GM18498 (cell line): ENCODE measurements around the gene SNRNP25.

ENCODE experiments used
- ATAC-seq: cut with Tn5 transposase; IDR thresholded peaks from one replicate; pipeline ENCODE4 v1.9.1; 2021; ENCODE audit warnings: mild to moderate bottlenecking, moderate library complexity; ENCODE audit not compliant: unreplicated experiment

Gene SNRNP25

DNA sequence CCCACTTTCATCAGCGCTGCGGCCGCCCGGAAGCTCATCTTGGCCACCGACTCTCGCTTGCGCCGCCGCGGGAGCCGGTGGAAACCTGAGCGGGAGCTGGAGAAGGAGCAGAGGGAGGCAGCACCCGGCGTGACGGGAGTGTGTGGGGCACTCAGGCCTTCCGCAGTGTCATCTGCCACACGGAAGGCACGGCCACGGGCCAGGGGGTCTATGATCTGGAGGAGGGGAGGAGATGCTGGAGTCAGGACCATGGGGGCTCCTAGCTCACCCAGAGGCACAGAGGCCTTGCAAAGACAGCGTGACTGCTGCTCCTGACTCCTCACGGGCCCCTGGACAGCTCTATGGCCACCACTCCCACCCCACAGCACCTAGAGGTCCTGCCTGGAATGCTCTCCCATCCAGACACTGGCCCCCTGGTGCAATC is 9.4 kb downstream of the SNRNP25 start:
- no peak for ATAC-seq

DNA sequence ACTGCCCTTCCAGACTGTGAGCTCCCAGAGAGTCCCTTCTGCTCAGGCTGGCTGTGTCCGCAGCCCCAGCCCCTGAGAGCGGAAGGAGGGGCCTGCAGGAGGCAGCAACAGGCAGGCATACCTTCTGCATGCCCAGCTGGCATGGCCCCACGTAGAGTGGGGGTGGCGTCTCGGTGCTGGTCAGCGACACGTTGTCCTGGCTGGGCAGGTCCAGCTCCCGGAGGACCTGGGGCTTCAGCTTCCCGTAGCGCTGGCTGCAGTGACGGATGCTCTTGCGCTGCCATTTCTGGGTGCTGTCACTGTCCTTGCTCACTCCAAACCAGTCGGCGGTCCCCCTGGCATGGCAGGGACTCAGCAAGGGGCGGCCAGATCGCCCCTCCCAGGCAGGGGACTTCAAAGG is 9.8 kb downstream of the SNRNP25 start:
- no peak for ATAC-seq

DNA sequence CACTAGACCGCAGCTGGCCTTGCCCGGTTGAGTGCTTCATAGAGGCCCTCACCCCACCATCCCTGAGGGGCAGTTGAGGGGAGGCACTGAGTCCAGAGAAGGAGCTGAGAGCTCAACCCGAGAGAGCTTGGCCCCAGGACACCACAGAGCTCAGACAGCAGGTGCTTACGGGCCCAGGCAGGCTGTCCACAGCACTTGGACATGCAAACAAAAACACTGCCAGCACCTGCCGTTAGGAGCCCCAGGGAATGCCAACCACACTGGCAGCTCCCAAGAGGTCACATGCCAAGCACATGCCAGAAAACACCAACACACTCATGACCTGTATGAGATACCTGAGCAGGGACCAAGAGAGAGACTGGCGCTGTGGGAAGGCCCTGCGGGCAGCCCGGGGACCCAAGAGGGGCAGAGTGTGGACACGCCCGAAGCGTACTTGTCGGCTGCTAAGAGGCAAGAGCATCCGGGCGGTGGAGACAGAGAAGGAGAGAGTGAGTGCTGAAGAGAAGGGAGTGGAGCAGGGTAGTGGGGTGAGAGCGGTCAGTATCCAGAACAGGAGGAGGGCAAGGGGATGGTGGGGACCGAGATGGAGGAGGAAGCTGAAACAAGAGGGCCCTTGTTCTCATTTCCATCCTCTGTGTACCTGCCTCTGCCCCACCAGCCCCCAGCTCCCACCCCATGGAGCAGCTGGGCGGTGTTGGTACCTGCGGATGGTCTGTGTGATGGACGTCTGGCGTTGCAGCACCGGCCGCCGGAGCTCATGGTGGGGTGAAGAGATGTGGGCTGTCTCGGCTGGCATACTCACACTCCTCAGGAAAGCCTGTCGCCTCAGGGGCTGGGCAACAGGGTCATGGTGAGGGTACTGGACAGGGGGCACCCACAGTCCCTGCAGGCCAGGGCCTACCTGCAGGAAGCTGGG is 10.6 kb downstream of the SNRNP25 start:
- no peak for ATAC-seq

DNA sequence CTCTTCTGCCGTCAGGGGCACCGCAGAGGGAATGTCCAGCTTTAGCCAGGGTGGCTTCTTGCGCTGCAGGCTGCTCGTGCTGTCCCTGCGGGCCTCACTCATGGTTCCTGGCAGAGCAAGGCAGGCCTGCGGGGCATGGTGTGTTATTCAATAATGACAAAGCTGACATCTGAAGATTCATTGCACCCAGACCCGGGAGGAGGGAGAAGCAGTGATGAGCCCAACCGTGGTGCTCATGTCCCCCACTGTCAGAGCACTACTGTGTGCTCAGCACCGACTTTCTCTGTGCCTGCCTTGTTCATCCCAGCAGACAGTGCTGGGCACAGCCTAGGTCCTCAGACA is 11.3 kb downstream of the SNRNP25 start:
- ATAC-seq = no peak

DNA sequence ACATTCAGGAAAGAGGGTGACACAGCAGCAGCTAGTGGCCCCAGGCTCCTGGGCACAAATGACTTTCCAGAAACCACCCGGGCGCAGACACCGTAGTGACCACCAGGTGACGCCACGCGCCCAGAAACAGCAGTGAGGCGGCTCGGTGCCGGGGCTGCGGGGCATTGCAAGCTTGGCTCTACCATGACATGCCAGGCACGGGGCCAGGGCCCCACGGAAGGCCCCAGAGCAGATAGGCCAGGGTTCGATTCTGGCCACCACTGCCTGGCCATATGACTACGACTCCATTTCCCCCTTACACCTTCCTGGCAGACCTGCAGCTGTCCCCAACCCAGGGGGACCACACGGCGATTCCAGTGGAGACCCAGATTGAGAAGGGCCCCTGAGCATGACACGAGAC is 12.1 kb downstream of the SNRNP25 start:
- no peak for ATAC-seq

DNA sequence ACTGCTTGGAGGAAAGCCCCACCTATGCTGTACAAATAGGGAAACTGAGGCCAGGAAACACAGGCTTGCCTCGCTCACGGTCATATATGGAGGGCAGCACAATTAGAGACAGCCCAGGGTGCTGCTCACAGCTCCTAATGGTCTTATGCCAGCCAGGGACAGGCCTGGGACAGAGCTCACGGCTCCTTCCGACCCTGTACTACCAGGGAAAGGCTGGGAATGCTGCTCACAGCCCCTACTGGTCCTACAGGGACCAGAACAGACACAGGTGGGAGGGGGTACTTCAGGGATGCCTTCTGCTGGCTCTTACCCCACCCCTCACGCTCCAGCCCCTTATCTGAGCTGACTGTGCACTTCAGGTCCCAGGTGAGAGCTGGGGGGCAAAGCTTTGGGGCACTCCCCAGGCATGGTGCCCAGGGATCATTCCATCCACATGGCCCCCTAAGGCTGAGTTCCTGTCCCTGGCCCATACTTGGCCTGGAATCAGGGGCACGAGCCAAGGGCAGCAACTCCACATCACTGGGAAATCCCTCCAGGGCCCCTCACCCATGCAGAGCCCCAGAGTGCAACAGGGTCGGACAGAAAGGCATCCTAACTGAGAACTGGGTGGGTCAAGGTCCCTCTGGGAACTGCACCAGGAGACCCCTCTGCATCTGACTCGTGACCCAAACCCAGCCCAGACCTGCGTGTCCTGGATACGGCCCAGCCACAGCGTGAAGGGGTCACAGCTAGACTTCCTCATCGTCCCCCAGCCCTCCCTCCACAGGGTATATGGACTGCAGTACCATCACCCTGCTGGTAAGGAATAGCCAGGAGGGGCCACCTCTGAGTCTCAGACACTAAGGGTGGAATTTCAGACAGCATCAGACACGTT is 12.9 kb downstream of the SNRNP25 start:
- ATAC-seq = no peak

DNA sequence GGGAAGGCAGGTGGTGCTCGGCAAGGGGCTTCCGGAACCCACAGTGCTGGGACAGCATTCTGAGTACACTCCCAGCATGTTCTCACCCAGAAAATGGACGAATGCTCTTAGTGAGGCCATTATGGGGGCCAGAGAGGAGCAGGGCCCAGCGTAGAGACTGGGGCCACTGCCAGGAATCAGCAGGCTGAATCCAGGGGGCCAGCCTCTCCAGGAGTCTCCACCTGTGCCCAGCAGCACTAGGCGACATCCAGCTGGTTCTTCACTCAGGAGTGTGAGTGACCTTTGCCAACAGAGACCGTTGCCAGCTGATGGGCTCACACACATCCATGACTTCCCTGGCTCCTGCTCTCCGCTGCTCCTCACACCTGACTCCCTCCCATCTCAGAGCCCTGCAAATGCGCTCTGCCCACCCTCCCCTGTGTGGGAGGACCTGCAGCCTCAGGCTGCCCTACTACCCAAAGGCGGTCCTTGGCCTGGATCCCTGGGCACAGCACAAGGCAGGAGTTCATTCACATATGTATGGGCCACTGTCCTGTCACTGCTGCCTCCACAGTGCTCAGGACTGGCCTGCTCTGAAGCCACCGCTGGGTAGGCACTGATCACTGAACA is 13.7 kb downstream of the SNRNP25 start:
- ATAC-seq = no peak

DNA sequence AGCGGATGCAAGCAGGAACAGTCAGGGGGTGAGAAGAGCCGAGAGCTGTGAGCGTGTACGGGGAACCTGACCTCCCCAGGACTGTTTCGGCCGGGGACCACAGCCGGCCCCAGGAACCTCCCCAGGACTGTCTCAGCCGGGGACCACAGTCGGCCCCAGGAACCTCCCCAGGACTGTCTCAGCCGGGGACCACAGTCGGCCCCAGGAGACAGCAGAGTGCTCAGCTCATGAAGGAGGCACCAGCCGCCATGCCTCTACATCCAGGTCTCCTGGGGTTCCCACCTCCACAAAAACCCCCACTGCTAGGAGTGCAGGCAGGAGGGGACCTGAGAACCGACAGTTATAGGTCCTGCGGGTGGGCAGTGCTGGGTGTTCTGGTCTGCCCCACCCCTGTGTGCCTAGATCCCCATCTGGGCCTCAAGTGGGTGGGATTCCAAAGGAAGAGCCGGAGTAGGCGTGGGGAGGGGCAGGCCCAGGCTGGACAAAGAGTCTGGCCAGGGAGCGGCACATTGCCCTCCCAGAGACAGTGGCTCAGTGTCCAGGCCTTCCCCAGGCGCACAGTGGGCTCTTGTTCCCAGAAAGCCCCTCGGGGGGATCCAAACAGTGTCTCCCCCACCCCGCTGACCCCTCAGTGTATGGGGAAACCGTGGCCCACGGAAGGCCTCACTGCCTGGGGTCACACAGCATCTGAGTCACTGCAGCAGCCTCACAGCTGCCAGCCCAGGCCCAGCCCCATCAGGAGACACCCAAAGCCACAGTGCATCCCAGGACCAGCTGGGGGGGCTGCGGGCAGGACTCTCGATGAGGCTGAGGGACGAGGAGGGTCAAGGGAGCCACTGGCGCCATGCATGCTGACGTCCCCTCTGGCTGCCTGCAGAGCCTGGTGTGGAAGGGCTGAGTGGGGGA is 14.5 kb downstream of the SNRNP25 start:
- no peak for ATAC-seq

DNA sequence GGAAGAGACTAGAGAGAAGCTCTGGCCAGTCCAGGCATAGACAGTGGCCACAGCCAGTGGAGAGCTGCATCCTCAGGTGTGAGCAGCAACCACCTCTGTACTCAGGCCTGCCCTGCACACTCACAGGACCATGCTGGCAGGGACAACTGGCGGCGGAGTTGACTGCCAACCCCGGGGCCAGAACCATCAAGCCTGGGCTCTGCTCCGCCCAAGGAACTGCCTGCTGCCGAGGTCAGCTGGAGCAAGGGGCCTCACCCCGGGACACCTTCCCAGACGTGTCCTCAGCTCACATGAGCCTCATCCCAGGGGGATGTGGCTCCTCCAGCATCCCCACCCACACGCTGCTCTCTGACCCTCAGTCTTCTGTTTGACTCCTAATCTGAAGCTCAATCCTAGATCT is 15.6 kb downstream of the SNRNP25 start:
- ATAC-seq = no peak

DNA sequence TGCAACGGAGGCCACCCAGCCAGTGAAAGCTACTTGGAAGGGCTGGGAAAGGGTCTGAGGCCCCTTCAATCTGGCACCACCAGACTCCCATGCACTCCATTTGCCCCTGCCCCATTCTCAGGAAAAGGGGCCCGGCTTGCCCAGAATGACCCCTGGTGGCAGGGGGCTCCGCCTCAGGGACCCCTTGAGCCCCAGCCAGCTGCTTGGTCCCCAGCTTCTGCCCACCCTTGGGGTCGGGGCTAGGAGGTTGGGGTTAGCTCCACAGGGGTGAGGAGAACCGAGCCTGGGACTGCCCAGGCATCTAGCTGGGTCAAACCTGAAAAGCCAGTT is 17.5 kb downstream of the SNRNP25 start:
- ATAC-seq = no peak

DNA sequence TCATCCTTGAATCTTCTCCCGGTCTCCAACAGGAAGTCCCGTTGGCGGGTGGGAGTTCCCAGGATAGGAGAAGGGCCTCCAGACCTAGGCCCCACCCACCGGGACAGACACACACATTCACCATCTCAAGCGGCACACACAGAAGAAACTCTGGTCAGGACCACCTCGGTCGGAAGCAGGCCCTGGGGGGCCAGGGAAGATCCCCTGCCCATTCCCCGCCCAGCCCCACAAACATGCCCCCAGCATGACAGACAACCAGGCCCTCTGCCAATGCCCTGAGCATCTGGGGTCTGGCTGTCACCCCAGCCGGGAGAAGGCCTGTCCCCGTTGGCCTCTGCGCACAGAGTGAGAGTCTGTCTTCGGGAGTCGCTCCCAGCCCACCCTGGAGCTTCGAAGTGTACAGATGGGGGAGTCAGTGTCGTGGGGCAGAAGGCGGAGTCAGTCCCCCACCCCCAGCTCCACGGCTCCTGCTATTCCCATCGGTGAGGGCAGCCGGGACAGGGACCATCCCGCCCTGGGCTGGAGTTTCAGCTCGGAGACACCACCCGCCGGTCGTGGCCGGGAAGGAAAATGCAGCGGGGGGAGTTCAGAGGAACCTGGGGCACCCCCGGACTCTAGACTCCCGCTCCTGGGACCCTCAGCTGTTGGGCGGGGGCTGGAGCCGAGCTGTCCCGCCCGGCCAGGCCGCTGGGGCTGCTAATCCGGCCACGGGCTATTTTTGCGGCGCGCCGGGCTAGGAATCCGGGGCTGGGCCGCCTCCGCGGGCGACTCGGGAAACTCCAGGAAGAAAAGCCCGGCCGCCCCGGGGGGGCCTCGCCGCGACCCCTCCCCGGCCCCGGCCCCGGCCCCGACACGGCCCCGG is 18.1 kb downstream of the SNRNP25 start:
- ATAC-seq = no peak

DNA sequence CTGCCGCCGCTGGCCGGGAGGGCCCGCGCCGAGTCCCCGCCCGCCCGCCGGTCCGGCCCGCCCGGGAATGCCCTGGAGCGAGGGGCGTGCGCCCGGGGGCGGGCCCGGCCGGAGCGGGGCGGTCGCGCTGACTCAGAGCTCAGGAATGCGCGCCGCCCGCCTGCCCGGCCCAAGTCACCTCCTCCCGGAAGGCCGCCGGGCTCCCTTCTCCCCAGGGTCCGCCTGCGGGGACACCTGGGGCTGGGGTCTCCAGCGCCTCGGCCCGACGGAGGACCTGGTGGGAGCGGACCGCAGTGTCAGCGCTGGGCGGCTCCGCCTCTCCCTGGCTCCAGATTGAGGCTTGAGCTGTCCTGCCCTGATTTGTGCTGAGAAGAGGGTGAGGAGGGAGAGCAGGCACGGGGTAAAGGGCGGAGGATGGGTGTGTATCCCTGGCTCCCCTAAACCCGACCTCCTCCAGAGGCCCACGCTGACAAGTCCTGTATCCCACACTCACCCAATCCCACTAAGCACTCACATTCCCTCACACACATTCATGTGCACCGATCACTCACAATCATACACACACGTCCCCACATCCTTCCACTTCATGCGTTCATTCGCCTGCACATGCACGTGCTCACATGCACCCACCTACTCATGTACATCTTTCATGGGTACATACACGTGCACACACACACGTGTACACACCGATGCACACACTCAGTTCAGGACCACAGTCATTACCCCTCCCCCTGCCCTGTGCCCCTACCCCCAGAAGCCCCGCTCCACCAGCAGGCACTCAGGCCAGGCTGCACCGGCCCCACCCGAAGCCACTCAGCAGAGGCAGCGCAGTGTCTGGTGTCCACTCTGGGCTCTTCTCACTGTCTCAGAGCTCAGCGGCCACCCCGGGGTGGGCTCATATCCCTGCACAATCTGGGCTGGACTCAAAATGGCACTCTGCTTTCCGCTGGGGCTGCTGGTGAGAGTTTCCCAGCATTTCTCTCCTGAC is 19.2 kb downstream of the SNRNP25 start, which contains the start of gene RHBDF1:
Gene RHBDF1, minus strand, starts transcription at position 71 of the 988 bp plus-strand sequence. CDS start 7,616 bp downstream, outside the sequence.
- ATAC-seq = no peak

DNA sequence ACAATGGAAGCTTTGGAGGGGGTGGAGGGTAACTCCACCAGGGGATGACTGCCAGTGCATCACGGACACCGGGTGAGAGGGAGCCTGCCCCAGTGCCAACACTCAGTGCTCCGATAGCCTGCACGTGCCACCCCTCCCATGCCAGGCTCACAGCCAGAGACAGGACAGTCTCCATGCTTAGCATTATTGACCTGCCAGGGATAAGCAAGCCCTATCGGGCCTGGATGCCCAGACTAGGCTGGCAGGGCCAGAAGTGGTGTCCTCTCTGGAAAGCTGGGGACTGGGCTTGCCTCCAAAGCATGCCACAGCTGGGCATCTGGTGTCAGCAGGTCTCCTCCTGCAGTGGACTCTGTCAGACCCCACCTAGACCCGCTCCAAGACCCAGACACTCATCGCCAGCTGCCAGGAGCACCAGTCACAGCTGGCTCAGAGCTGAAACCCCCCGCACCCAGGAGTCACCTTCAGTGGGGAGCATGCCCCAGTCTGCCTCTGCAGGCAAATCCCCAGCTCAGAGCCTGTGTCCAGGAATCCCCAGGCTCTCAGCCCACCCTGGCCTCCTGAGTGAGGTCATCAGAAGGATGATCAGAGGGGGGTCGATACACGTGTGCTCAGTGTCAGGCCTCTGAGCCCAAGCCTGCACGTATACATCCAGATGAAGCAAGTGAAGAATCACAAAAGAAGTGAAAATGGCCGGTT is 20.6 kb downstream of the SNRNP25 start:
- ATAC-seq = no peak

DNA sequence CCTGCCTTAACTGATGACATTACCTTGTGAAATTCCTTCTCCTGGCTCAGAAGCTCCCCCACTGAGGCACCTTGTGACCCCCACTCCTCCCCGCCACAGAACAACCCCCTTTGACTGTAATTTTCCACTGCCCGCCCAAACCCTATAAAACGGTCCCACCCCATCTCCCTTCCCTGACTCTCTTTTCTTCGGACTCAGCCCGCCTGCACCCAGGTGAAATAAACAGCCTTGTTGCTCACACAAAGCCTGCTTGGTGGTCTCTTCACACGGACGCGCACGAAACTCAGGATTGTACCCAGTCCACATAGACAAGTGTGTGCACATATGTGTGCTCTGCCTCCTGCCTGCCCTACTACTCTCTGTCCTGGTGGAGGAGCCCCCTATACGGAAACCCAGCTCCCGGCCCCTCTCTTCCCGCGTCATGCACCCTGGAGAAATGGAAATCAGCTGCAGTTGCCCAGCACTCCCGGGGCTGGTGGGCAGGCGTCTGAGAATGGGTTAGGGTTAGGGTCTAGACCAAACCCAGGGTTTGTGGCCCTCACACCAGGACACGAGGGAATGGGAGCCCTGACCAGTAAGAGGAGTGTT is 21.2 kb downstream of the SNRNP25 start:
- no peak for ATAC-seq

DNA sequence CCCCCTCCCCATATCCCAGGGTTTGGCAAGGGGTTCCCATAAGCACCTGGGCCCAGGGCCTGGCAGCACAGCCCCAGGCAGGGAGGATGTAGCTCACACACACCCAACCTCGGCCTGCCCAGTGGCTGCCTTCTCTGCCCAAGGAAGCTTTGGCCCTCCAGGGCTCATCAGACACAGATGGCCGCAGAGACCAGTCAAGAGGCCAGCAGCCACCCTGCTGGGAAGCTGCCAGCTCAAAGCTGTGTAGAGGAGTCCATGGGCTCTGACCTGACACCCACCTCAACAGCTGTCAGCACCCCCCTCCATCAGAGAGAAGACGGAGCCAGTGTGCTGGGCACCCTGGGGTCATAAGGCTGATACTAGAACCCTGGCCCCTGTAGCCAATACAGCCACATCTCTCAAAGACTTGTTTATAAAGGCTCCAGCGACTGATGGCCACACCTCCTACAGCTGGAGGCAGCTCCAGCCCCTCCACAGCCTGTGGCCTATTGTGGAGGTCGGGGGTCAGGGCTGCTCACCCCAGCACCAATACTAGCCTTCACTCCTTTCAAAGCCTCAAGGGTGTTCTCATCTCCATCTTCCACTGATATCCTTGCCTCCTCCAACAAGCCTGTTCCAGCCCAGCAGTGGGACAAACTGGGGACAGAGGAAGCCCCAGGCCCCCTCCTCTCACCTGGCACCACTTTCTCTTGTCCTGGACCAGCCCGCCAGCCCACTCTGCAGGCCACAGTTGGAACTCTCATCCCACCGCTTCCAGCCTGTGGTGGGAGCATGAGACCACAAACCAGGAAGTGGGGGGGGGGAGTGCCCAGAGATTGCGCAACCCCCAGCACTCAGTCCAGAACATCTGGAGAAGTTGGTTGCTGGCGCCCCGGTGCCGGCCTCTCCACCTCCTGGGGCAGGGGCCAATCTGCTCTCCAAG is 22.2 kb downstream of the SNRNP25 start:
- ATAC-seq = no peak

DNA sequence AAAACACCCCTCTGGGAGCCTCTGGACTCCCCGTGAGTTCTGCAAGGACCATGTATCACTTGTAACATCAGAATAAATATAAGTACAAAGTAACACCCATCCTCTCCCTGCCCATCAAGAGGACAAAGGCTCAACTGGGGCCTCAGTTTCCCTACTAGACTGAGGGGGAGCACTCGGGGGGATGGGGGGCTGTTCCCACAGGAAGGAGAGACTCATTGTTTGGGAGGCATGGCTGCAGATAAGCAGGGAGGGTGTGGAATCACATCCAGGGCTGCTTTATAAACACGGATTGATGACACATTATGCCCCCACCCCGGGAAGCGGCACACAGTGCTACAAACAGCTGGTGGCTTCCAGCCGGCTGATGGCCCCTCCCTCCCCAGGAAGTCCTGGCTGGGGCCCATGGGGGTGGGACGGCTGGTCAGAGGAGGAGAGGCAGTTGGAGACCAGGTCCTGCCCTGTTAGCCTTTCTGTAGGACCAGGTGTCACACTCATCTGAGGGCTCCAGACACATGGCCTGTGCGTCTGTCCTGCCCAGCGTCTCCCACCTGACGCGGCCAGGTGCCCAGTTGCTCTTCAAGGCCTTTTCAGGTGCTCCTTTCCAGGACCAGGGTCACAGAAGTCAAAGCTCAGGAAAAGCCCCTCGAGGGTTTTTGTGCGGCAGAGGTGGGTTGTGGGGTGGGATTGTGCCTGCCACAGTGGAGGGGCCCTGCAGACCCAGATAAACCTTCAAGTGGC is 23.1 kb downstream of the SNRNP25 start:
- ATAC-seq = no peak
